PC-9 (cell line): ENCODE results near the gene AHRR. TPM values are rescaled to one million over a fixed set of nuclear protein-coding genes. Genes with fewer than 3 reads are reported as not detected.

ENCODE experiments used
- BruUV-seq: library from RNA; stranded (reverse); fragments of 400-500 nt; replicated peaks from 2 replicates; lab custom pipeline; 2021; lab: Mats Ljungman, UMichigan
- CTCF ChIA-PET: fragments of 300-600 bp; sonication (Branson Sonifier 250); formaldehyde crosslinking; loops from one replicate; lab custom pipeline; 2022; ENCODE audit warnings: antibody characterized with exemption; lab: Charles Lee
- POLR2A ChIA-PET: fragments of 300-600 bp; sonication (Branson Sonifier 250); formaldehyde crosslinking; loops from one replicate; lab custom pipeline; 2022; ENCODE audit warnings: antibody characterized with exemption; ENCODE audit not compliant: unreplicated experiment; lab: Charles Lee
- DNase-seq, 2 experiments: peaks; one replicate each; pipeline versions ENCODE4 v3.0.0 to v3.0.0-alpha.2; 2015 to 2022; ENCODE audit warnings: mixed read lengths in 1 of 2
- H2AFZ ChIP-seq: fragments of 200-600 bp; sonication (generic); 2 replicates; pipeline ENCODE4 v1.8.1; 2017; ENCODE audit warnings: antibody characterized with exemption
- H3F3A ChIP-seq: fragments of 200-600 bp; sonication (generic); 2 replicates; pipeline ENCODE4 v1.8.1; 2017; ENCODE audit warnings: antibody characterized with exemption, mild to moderate bottlenecking, low read depth; ENCODE audit not compliant: insufficient read depth
- H3K27ac ChIP-seq: fragments of 200-600 bp; sonication (generic); 2 replicates; pipeline ENCODE4 v1.6.1; 2016; ENCODE audit warnings: mixed run types
- H3K27me3 ChIP-seq: fragments of 200-600 bp; sonication (generic); 2 replicates; pipeline ENCODE4 v1.6.1; 2016; ENCODE audit warnings: low read depth, mixed run types; ENCODE audit not compliant: insufficient read depth
- H3K36me3 ChIP-seq: fragments of 200-600 bp; sonication (generic); 2 replicates; pipeline ENCODE4 v1.6.1; 2016; ENCODE audit warnings: low read depth, mixed run types
- H3K4me1 ChIP-seq: fragments of 200-600 bp; sonication (generic); replicated peaks from 2 replicates; pipeline ENCODE4 v1.6.1; 2016; ENCODE audit warnings: mixed run types; ENCODE audit not compliant: insufficient read depth
- H3K4me2 ChIP-seq: fragments of 200-600 bp; sonication (generic); 2 replicates; pipeline ENCODE4 v1.6.1; 2017; ENCODE audit warnings: mixed run types
- H3K4me3 ChIP-seq: fragments of 200-600 bp; sonication (generic); 2 replicates; pipeline ENCODE4 v1.6.1; 2016; ENCODE audit warnings: mixed run types
- H3K79me2 ChIP-seq: fragments of 200-600 bp; sonication (generic); 2 replicates; pipeline ENCODE4 v1.6.1; 2017; ENCODE audit warnings: low read depth, mixed run types
- H3K9me2 ChIP-seq: fragments of 200-600 bp; sonication (generic); 2 replicates; pipeline ENCODE4 v1.8.1; 2017; ENCODE audit warnings: mild to moderate bottlenecking; ENCODE audit not compliant: insufficient read depth
- H3K9me3 ChIP-seq: fragments of 200-600 bp; sonication (generic); 2 replicates; pipeline ENCODE4 v1.8.1; 2016; ENCODE audit warnings: low read depth; ENCODE audit not compliant: insufficient read depth
- H4K20me1 ChIP-seq: fragments of 200-600 bp; sonication (generic); 2 replicates; pipeline ENCODE4 v1.8.1; 2017; ENCODE audit not compliant: insufficient read depth
- EZH2 ChIP-seq: fragments of 200-600 bp; sonication (generic); IDR thresholded peaks from 2 replicates; pipeline ENCODE4 v1.8.0; 2017; ENCODE audit warnings: antibody characterized with exemption, low read depth
- intact Hi-C: fragments of 100-400 bp; cut with micrococcal nuclease; formaldehyde crosslinking; loops from one replicate; pipeline ENCODE4 v1.10.0; 2022; ENCODE audit not compliant: unreplicated experiment
- total RNA-seq: library from RNA; stranded (reverse); gene quantifications from 2 replicates; pipeline ENCODE4 v1.2.3, GENCODE V29; 2021
- TF ChIP-seq, protein P1 (sequence below): fragments of 200-600 bp; sonication (generic); conservative IDR thresholded peaks from 2 replicates; pipeline ENCODE4 v1.6.1; 2017; ENCODE audit warnings: mixed run types, antibody characterized with exemption, mild to moderate bottlenecking, moderate library complexity

AHRR gene
- total RNA-seq, 1 experiment from 2014 or later: 7.2 TPM

DNA sequence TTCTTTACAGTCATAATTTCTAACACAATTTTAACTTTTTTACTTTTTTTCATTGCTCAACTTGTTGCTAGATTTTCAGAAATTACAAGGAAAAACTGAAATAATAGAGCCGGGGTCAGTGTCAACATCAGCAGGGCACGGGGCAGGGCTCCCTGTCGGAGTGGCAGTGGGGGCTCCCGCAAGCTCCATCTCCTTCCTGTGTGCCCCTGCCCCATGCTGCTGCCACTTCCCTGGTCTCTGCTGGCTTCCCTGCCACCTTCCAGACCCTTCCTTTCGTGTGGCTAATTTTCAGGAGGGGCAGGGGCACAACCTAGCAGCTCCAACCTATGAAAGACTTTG lies 120.5 kb downstream of the AHRR start:
- Histone ChIP-seq H3K27me3 (no peaks in the 10 kb centered on the region), H2AFZ (peak overlapping the region; percentile 100), H3K9me2 (no peaks in the 10 kb centered on the region), H3K4me2 (peak overlapping the region; percentile 100), H3K4me3 (peak overlapping the region; percentile 99), H4K20me1 (peaks cover 24% of the 10 kb centered on the region), H3F3A (peaks cover 12% of the 10 kb centered on the region; the same call in 1 of the 2 replicates), H3K4me1 (peaks cover 24% of the 10 kb centered on the region), H3K79me2 (peaks cover 45% of the 10 kb centered on the region), H3K9me3 (no peaks in the 10 kb centered on the region), H3K36me3 (peaks cover 11% of the 10 kb centered on the region), H3K27ac (no peak overlapping the region)
- no TSS peak for BruUV-seq
- TF ChIP-seq EZH2: no peak
- TF ChIP-seq, protein P1, sequence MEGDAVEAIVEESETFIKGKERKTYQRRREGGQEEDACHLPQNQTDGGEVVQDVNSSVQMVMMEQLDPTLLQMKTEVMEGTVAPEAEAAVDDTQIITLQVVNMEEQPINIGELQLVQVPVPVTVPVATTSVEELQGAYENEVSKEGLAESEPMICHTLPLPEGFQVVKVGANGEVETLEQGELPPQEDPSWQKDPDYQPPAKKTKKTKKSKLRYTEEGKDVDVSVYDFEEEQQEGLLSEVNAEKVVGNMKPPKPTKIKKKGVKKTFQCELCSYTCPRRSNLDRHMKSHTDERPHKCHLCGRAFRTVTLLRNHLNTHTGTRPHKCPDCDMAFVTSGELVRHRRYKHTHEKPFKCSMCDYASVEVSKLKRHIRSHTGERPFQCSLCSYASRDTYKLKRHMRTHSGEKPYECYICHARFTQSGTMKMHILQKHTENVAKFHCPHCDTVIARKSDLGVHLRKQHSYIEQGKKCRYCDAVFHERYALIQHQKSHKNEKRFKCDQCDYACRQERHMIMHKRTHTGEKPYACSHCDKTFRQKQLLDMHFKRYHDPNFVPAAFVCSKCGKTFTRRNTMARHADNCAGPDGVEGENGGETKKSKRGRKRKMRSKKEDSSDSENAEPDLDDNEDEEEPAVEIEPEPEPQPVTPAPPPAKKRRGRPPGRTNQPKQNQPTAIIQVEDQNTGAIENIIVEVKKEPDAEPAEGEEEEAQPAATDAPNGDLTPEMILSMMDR: no peak
- no peak for DNase-seq
- ChIA-PET POLR2A (interaction anchor here (0.6 to 0.7 kb wide), 2 partner anchors 148 to 171 kb away, joined by 3 read pairs; partner anchors contain the start of gene PDCD6), CTCF (interaction anchor here (0.6 kb wide), 1 partner anchor 336 kb away, joined by 19 read pairs; no protein-coding TSS in a partner anchor)
- intact Hi-C loops: loop anchor here (10.0 kb wide), 1 partner anchor 1203 kb away; no protein-coding TSS in a partner anchor

DNA sequence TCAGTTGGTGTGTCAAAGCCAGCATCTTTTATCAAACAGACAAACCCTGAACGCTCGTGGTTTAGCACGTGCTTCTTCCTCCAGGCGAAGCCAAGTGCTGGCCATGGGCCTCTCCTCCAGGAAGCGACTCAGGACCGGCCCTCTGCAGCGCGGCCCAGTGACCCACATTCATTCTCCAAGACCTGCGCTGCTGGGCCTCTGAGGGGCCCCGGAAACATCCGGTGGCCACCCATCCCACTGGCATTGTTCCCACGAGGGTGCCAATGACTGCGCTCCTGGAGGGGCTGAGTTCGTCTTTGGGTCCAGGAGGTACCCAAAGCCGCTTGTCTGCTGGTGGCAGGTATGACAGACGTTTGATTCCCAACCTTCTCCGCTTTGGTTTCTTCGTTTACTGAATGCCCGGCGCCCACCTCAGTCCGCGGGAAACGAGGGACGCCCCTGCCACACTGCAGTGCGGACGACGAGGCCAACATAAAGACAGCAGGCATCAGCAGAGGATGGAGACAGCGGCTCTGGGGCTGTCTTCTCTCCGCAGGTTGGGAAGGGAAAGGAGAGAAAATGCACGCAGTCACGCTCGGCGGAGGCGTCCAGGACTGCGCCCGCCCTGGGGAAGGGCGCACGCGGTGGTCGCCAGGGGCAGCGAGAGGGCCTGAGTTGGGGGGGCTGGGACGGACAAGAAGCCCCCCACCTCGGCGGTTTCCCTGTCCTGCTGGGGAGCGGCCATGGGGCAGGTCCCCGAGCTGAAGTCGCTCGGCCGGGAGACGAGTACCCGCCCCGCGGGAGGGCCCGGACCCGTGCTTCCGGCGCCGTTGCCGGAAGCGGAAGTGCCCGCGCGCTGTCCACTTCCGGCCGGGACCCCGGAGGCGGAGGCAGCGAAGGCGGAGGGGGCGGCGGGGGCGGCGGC lies 121.1 kb downstream of the AHRR start, which contains the start of gene EXOC3:
TSS of gene EXOC3 (plus strand) at position 842 of the 904 bp plus-strand sequence. CDS start 3,030 bp downstream, outside the sequence.
- Histone ChIP-seq H3K4me1 (peaks cover 24% of the 10 kb centered on the region), H2AFZ (peak within 1 kb of the TSS; percentile 100), H3F3A (peaks cover 12% of the 10 kb centered on the region; the same call in 1 of the 2 replicates), H3K4me2 (peak within 1 kb of the TSS; percentile 100), H3K27ac (peak within 1 kb of the TSS; percentile 25), H3K36me3 (peaks cover 18% of the 10 kb centered on the region), H3K79me2 (peaks cover 50% of the 10 kb centered on the region), H4K20me1 (peaks cover 30% of the 10 kb centered on the region), H3K27me3 (no peaks in the 10 kb centered on the region), H3K4me3 (peak within 1 kb of the TSS; percentile 99), H3K9me2 (no peaks in the 10 kb centered on the region), H3K9me3 (no peaks in the 10 kb centered on the region)
- CTCF ChIA-PET: interaction anchor here (0.6 kb wide), 1 partner anchor 255 kb away, joined by 4 read pairs; no protein-coding TSS in a partner anchor
- peak; percentile 71 to 92 for DNase-seq
- TF ChIP-seq EZH2: no peak
- TF ChIP-seq, protein P1: no peak
- intact Hi-C loops: loop anchor here (10.0 kb wide), 1 partner anchor 1202 kb away; no protein-coding TSS in a partner anchor
- TSS peak; percentile 90 for BruUV-seq
- POLR2A ChIA-PET: interaction anchor here (0.6 to 1.0 kb wide), 4 partner anchors 8 to 172 kb away, joined by 3 to 7 read pairs (median 3); no protein-coding TSS in a partner anchor
